GM12873 (cell line): ENCODE measurements around the gene SEC16A.

Source experiments
- TF ChIP-seq, protein P1 (sequence below): IDR thresholded peaks from 2 replicates; pipeline ENCODE4 v1.5.1; 2012; ENCODE audit warnings: low read depth, mild to moderate bottlenecking, moderate library complexity, low read length, control low read depth; ENCODE audit not compliant: insufficient read depth; ENCODE audit errors: missing control alignments

SEC16A gene

DNA sequence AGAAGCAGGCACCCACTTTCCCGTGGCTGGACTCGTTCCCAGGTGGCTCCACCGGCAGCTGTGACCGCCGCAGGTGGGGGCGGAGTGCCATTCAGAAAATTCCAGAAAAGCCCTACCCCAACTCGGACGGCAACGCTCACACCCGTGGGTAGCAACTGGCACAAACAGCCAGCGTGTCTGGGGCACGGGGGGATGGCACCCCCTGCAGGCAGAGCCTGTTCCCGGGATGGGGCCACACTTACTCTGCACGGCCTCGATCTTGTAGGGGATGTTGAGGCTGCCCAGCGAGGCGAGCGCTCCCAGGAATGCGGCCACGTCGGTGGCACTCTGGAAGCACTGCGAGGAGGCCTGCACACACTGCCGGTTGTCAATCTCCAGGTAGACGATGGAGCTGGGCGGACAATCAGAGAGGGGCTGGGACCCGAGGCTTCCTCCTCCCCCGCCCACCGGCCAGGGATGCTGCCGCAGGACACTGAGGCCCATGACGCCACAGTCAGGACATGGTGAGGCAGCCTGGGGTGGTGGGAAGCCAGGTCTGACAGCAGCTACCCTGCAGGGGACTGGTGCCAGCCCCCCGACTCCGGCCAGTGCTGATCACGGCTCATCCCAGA lies 20.2 kb upstream of the SEC16A start:
- TF ChIP-seq, protein P1, sequence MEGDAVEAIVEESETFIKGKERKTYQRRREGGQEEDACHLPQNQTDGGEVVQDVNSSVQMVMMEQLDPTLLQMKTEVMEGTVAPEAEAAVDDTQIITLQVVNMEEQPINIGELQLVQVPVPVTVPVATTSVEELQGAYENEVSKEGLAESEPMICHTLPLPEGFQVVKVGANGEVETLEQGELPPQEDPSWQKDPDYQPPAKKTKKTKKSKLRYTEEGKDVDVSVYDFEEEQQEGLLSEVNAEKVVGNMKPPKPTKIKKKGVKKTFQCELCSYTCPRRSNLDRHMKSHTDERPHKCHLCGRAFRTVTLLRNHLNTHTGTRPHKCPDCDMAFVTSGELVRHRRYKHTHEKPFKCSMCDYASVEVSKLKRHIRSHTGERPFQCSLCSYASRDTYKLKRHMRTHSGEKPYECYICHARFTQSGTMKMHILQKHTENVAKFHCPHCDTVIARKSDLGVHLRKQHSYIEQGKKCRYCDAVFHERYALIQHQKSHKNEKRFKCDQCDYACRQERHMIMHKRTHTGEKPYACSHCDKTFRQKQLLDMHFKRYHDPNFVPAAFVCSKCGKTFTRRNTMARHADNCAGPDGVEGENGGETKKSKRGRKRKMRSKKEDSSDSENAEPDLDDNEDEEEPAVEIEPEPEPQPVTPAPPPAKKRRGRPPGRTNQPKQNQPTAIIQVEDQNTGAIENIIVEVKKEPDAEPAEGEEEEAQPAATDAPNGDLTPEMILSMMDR, result no peak

DNA sequence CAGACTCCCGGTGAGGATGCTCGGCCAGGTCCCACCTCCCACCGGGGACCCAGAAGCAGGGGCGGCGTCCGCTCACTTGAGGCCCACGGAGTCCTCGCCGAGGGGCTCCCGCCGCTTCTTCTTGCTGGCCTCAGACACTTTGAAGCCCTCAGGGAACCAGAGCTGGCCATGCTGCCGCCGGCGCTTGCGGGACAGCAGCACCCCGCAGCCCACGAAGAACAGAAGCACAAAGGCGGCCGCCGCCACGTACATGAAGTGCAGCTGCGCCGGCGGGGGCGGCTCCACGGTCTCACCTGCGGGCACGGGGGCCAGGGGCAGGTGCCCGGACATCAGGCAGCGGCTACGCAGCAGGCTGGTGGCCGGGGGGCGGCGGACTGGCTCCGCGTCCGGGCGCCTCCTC lies 19.4 kb upstream of the SEC16A start:
- TF ChIP-seq, protein P1, result no peak

DNA sequence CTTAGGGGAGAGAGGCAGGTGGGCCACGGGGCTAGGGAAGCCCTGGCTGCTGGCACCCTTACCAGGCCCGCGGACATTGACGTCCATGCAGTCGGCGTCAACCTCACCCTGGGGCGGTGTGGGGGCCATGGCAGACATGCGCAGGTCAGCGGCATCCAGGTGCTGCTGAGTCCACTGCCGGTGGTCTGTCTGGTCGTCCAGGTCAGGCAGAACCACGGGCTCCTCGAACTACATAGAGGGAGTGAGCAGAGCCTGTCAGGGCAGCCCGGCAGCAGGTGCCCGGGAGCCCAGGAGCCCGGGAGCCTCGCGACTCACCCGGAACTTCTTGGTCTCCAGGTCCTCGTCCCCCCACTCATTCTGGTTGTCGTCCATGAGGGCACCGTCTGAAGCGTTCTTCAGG lies 18.8 kb upstream of the SEC16A start:
- TF ChIP-seq, protein P1, result no peak

DNA sequence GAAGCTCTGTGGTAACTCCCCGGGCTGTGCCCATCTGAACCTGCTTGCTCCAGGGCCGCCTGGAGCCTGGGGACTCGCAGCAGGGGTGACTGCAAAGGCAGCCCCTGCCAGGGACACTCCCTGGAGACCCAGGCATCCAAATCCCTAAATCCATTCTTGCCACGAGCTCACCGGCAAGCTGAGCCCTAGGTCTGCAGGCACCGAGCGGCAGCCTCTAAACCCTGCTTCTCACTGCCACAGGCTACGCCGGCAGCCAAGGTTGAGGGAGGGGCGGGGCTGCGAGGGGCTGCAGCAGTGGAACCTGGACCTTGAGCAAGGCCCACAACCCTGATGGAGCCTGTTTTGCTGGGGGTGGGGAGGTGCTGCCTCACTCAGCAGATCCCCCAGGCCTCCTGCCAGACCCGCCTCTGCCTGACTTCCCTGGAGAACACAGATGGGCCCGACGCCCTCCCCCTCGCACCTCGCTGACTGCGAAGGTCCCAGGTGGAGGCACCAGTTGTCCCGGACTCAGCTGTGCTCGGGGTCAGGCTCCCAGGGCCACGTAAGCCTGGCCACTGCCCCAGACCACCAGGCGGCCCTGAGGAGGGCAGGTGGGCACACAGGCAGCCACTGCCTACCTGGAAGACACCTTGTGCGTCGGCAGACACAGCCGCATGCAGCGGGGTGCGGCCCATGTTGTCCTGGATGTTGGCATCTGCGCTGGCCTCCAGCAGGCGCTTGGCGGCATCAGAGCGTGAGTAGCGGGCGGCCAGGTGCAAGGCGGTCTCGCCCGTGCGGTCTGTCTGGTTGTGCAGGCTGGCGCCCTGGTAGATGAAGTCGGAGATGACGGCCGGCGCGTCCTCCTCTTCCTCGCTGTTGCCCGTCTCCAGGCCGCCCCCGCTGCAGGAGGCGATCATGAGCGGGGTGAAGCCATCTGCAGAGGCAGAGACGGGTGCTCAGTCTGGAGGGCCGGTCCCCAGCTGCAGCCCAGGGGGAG lies 17.4 kb upstream of the SEC16A start:
- TF ChIP-seq, protein P1, result no peak

DNA sequence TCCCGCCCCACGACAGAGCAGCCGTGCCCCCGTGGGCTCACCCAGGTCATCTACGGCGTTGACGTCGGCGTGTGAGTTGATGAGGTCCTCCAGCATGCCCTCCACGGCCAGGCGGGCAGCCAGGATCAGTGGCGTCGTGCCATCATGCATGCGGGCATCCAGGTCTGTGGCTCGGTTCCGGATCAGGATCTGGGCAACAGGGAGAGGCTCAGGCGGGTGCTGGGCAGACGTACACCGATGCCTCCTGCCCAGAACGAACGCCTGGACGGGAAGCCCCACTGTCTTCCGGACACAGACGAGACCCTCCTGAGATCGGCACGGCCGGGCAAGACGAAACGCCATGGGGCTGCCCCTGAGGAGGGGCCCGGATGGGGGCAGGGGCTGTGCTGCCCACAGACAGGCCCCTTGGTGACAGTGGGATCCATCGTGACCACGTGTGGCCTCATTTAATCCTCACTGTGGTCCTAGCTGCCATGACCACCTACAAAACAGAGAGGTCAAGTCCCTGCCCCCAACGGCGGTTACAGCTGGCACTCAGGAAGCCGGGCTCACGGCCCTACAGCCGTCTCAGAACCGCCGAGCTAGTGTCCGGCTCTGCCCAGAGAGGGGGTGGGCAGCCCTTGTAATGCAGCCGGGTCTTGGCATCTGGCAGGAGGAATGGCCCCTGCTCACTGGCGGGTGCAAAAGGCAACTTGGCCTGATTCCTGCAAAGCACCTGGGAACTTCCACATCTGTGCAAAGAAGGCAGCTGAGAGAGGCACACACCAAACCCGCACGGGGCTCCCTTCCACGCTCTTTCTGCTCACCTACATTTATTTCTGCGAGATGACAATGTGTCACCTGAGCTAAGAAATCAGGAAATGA lies 16.5 kb upstream of the SEC16A start:
- TF ChIP-seq, protein P1, result no peak

DNA sequence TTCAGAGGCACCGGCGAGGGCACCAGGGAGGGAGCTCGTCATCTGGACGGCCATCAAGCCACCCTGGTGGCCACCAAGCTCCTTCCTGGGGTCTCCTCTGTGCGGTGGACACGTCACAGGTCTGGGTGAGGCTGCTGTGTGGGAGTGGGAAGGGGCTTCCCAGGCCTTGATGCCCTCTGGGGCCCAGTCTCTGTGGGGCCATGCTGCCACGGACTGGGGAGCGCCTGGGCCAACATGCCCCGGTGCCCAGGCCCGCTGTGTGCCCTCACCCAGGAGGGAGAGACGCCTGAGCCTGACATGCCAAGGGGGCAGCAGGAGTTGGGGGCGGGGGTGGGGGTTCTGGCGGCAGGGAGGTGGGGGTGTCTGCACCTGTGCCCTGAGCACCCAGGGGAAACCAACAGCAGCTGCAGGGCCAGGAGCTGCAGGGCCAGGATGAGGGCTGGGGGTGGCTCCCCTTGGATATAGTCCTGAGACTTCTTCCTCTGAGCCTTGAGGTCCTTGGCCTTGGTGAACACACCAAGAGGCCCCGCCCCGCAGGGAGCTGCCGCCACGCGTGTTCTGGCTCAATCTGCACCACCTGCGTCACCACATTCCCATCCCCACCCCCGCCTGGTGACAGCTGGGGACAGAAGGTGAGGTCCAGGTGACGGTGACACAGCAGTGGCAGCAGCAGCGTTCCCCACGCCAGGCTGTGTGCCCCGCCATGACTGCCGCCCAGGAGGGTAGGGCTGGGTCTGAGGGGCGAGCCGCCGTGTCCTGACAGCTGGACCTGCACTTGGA lies 15.3 kb upstream of the SEC16A start:
- TF ChIP-seq, protein P1, result no peak
